Measurements from ENCODE around the gene NEDD4L.

NEDD4L gene

DNA sequence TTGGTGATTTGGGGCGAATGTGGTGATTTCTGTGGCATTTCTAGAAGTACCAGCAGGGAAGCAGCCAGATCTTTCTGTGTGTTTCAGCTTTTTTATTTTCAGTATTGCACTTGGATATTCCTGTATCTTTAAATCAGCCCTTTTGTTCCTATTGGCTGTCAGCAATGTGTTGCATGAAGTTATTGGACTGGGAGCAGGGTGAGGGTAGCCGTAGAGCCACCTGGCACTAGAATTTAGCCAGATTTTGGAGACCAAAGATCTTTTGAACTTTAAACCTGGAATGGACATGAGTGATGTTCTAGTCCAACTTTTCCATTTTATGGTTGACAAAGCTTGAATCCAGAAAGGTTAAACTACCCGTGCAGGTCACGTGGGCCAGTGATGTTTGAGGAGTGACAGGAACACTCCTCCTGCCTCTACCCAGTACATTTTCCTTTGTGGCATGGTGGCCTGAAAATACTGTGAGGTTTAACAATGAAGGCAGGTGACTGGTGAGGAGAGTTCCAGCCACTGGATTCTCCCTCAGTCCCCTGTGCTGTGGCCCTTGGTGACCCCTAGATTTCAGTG is 122.3 kb downstream of the NEDD4L start:
- H4K8ac ChIP-seq (ENCODE audit: low read depth, low read length): no peak overlapping the region
- no peak overlapping the region for H3K14ac ChIP-seq (ENCODE audit: low read length)
- H3K9ac ChIP-seq (ENCODE audit: low read depth, low read length, poor library complexity): no peak overlapping the region
- H2AFZ ChIP-seq (ENCODE audit: low read length): no peak overlapping the region
- no peak overlapping the region for H2BK5ac ChIP-seq (ENCODE audit: low read length)
- no peaks in the 10 kb centered on the region for H3K9me3 ChIP-seq (replicated peaks in 1 of 2; ENCODE audit: control insufficient read depth in 2 of 2, insufficient read depth in 1 of 2, low read depth in 1 of 2, low read length in 2 of 2)
- no peak overlapping the region for H3K4me3 ChIP-seq (ENCODE audit: low read length in 2 of 2)
- no peak overlapping the region for H3K27ac ChIP-seq (replicated peaks; ENCODE audit: low read length)
- H3K4me2 ChIP-seq (ENCODE audit: insufficient read depth, low read length, poor library complexity, severe bottlenecking): no peak overlapping the region
- no peaks in the 10 kb centered on the region for H3K79me1 ChIP-seq (ENCODE audit: low read depth, low read length)
- H2BK12ac ChIP-seq (ENCODE audit: low read length): no peak overlapping the region
- peaks cover 0 to 2% of the 10 kb centered on the region in 2 donors for H3K4me1 ChIP-seq (ENCODE audit: control insufficient read depth in 2 of 2, insufficient read depth in 1 of 2, low read depth in 1 of 2, low read length in 2 of 2)
- H3K36me3 ChIP-seq (replicated peaks in 1 of 2; ENCODE audit: control insufficient read depth in 2 of 2, insufficient read depth in 2 of 2, low read length in 2 of 2): peaks cover 0 to 6% of the 10 kb centered on the region in 2 donors
- H3K23ac ChIP-seq (ENCODE audit: low read depth, low read length, poor library complexity): no peak overlapping the region
- DNase-seq (ENCODE audit: low spot score): no peak
- no peak overlapping the region for H3K18ac ChIP-seq (ENCODE audit: low read length)
- no CpG with 5 or more reads among the region's 4 CpGs for WGBS, 2 donors (ENCODE audit: extremely low coverage in 2 of 2, insufficient read length in 2 of 2, insufficient replicate concordance in 1 of 2)
- H3K4ac ChIP-seq (ENCODE audit: low read length): no peak overlapping the region
- H2AK5ac ChIP-seq (ENCODE audit: low read depth, low read length): no peak overlapping the region
- no peaks in the 10 kb centered on the region for H3K27me3 ChIP-seq (ENCODE audit: control insufficient read depth in 3 of 3, insufficient read depth in 3 of 3, low read depth in 1 of 3, low read length in 3 of 3)
- no peak overlapping the region for H4K91ac ChIP-seq (ENCODE audit: low read depth, low read length, poor library complexity)
- H2BK120ac ChIP-seq (ENCODE audit: low read depth, low read length): no peak overlapping the region
- no peak overlapping the region for H2BK15ac ChIP-seq (ENCODE audit: low read length)

DNA sequence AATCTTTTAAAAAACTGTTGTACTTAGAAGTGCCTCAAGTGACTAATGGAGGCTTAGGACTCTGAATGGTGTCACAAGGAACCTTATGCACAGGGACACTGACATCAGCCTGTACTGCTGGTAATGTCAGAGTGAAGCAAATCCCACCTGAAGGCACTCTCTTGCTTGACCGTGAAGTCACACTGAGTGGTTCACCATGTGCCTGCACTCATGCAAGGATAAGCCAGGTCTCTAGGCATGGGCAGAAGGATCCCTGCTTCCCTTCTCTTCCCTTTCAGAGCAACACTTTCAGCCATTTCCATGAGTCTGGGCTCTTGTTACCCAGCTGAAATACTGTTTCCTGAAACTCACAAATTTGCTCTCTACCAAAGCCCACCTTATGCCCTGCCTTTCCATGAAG is 123.0 kb downstream of the NEDD4L start:
- Histone ChIP-seq H3K23ac (ENCODE audit: low read depth, low read length, poor library complexity) (no peak overlapping the region), H2BK5ac (ENCODE audit: low read length) (no peak overlapping the region), H3K14ac (ENCODE audit: low read length) (no peak overlapping the region), H3K79me1 (ENCODE audit: low read depth, low read length) (no peaks in the 10 kb centered on the region), H3K4me3 (ENCODE audit: low read length in 2 of 2) (no peak overlapping the region), H4K91ac (ENCODE audit: low read depth, low read length, poor library complexity) (no peak overlapping the region), H2AFZ (ENCODE audit: low read length) (no peak overlapping the region), H2AK5ac (ENCODE audit: low read depth, low read length) (no peak overlapping the region), H2BK12ac (ENCODE audit: low read length) (no peak overlapping the region), H2BK15ac (ENCODE audit: low read length) (no peak overlapping the region), H3K27me3 (ENCODE audit: control insufficient read depth in 3 of 3, insufficient read depth in 3 of 3, low read depth in 1 of 3, low read length in 3 of 3) (no peaks in the 10 kb centered on the region), H3K4me2 (ENCODE audit: insufficient read depth, low read length, poor library complexity, severe bottlenecking) (no peak overlapping the region), H3K36me3 (replicated peaks in 1 of 2; ENCODE audit: control insufficient read depth in 2 of 2, insufficient read depth in 2 of 2, low read length in 2 of 2) (peaks cover 0 to 8% of the 10 kb centered on the region in 2 donors), H2BK120ac (ENCODE audit: low read depth, low read length) (no peak overlapping the region), H3K4ac (ENCODE audit: low read length) (no peak overlapping the region), H4K8ac (ENCODE audit: low read depth, low read length) (no peak overlapping the region), H3K9me3 (replicated peaks in 1 of 2; ENCODE audit: control insufficient read depth in 2 of 2, insufficient read depth in 1 of 2, low read depth in 1 of 2, low read length in 2 of 2) (no peaks in the 10 kb centered on the region), H3K18ac (ENCODE audit: low read length) (no peak overlapping the region), H3K4me1 (ENCODE audit: control insufficient read depth in 2 of 2, insufficient read depth in 1 of 2, low read depth in 1 of 2, low read length in 2 of 2) (peaks cover 0 to 2% of the 10 kb centered on the region in 2 donors), H3K9ac (ENCODE audit: low read depth, low read length, poor library complexity) (no peak overlapping the region), H3K27ac (replicated peaks; ENCODE audit: low read length) (no peak overlapping the region)
- no peak for DNase-seq (ENCODE audit: low spot score)
- no CpG with 5 or more reads among the region's 1 CpG for WGBS, 2 donors (ENCODE audit: extremely low coverage in 2 of 2, insufficient read length in 2 of 2, insufficient replicate concordance in 1 of 2)

DNA sequence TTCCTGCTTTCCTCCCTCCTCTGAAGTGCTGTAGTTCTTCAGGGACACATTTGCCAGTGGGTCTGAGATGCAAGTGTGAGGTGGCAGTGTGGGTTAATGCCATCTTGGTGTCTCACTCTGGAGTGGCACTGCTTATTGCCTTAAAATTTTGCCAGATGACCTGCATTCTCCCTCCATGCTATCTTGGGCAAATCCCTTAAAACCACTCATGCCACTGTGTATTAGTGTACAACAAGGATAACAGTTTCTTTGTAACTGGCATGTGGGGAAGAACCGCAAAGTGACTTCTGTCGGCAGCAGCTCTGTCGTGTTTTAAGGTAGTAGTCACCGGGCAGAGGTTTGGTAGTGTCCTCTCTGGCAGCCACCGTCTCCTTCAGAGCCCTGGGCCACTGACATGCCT is 124.2 kb downstream of the NEDD4L start:
- no peak overlapping the region for H2AFZ ChIP-seq (ENCODE audit: low read length)
- no peak overlapping the region for H3K4ac ChIP-seq (ENCODE audit: low read length)
- H3K27me3 ChIP-seq (ENCODE audit: control insufficient read depth in 3 of 3, insufficient read depth in 3 of 3, low read depth in 1 of 3, low read length in 3 of 3): no peaks in the 10 kb centered on the region
- H2BK12ac ChIP-seq (ENCODE audit: low read length): no peak overlapping the region
- H2BK5ac ChIP-seq (ENCODE audit: low read length): peak overlapping the region; percentile 19
- H4K8ac ChIP-seq (ENCODE audit: low read depth, low read length): no peak overlapping the region
- no peaks in the 10 kb centered on the region for H3K9me3 ChIP-seq (replicated peaks in 1 of 2; ENCODE audit: control insufficient read depth in 2 of 2, insufficient read depth in 1 of 2, low read depth in 1 of 2, low read length in 2 of 2)
- no peak overlapping the region for H3K23ac ChIP-seq (ENCODE audit: low read depth, low read length, poor library complexity)
- no peaks in the 10 kb centered on the region for H3K79me1 ChIP-seq (ENCODE audit: low read depth, low read length)
- H4K91ac ChIP-seq (ENCODE audit: low read depth, low read length, poor library complexity): no peak overlapping the region
- no peak for DNase-seq (ENCODE audit: low spot score)
- no CpG with 5 or more reads among the region's 5 CpGs for whole genome bisulfite sequencing, 2 donors (ENCODE audit: extremely low coverage in 2 of 2, insufficient read length in 2 of 2, insufficient replicate concordance in 1 of 2)
- no peak overlapping the region for H2BK120ac ChIP-seq (ENCODE audit: low read depth, low read length)
- no peak overlapping the region for H3K27ac ChIP-seq (replicated peaks; ENCODE audit: low read length)
- no peak overlapping the region for H3K4me3 ChIP-seq (ENCODE audit: low read length in 2 of 2)
- no peak overlapping the region for H3K14ac ChIP-seq (ENCODE audit: low read length)
- no peak overlapping the region for H2BK15ac ChIP-seq (ENCODE audit: low read length)
- H3K18ac ChIP-seq (ENCODE audit: low read length): no peak overlapping the region
- no peak overlapping the region for H3K4me2 ChIP-seq (ENCODE audit: insufficient read depth, low read length, poor library complexity, severe bottlenecking)
- no peak overlapping the region for H3K9ac ChIP-seq (ENCODE audit: low read depth, low read length, poor library complexity)
- H3K4me1 ChIP-seq (ENCODE audit: control insufficient read depth in 2 of 2, insufficient read depth in 1 of 2, low read depth in 1 of 2, low read length in 2 of 2): peaks cover 0 to 2% of the 10 kb centered on the region in 2 donors
- H2AK5ac ChIP-seq (ENCODE audit: low read depth, low read length): no peak overlapping the region
- peaks cover 0 to 6% of the 10 kb centered on the region in 2 donors for H3K36me3 ChIP-seq (replicated peaks in 1 of 2; ENCODE audit: control insufficient read depth in 2 of 2, insufficient read depth in 2 of 2, low read length in 2 of 2)

DNA sequence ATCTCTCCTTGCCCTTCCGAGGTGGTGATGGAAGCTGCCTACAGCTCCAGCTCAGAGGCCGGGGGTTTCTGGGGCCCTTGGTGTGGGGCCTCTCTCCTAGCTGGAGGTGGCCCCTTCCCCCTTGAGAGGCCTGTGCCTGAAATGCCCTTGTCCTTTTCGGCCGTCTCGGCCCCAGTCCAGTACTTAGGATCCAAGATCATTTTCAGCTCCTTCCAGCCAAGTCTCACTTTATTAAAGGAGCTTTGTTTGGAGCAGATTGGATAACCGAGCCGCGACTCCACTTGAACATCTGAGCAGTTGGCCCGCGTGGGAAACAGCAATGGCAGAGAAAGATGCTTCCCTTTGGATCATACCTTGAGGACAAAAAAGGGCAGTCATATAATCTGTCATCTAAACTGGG is 125.0 kb downstream of the NEDD4L start:
- H3K27me3 ChIP-seq (ENCODE audit: control insufficient read depth in 3 of 3, insufficient read depth in 3 of 3, low read depth in 1 of 3, low read length in 3 of 3): no peaks in the 10 kb centered on the region
- no peak overlapping the region for H3K4ac ChIP-seq (ENCODE audit: low read length)
- no peaks in the 10 kb centered on the region for H3K79me1 ChIP-seq (ENCODE audit: low read depth, low read length)
- H3K4me1 ChIP-seq (ENCODE audit: control insufficient read depth in 2 of 2, insufficient read depth in 1 of 2, low read depth in 1 of 2, low read length in 2 of 2): peaks cover 0 to 3% of the 10 kb centered on the region in 2 donors
- no peak overlapping the region for H4K91ac ChIP-seq (ENCODE audit: low read depth, low read length, poor library complexity)
- H2BK120ac ChIP-seq (ENCODE audit: low read depth, low read length): no peak overlapping the region
- H2AFZ ChIP-seq (ENCODE audit: low read length): no peak overlapping the region
- H3K14ac ChIP-seq (ENCODE audit: low read length): peak overlapping the region; percentile 82
- no peaks in the 10 kb centered on the region for H3K9me3 ChIP-seq (replicated peaks in 1 of 2; ENCODE audit: control insufficient read depth in 2 of 2, insufficient read depth in 1 of 2, low read depth in 1 of 2, low read length in 2 of 2)
- H3K36me3 ChIP-seq (replicated peaks in 1 of 2; ENCODE audit: control insufficient read depth in 2 of 2, insufficient read depth in 2 of 2, low read length in 2 of 2): peaks cover 0 to 6% of the 10 kb centered on the region in 2 donors
- no peak overlapping the region for H3K4me3 ChIP-seq (ENCODE audit: low read length in 2 of 2)
- no peak overlapping the region for H2BK12ac ChIP-seq (ENCODE audit: low read length)
- H3K27ac ChIP-seq (replicated peaks; ENCODE audit: low read length): no peak overlapping the region
- no peak overlapping the region for H3K9ac ChIP-seq (ENCODE audit: low read depth, low read length, poor library complexity)
- peak overlapping the region; percentile 38 for H3K18ac ChIP-seq (ENCODE audit: low read length)
- no peak overlapping the region for H3K23ac ChIP-seq (ENCODE audit: low read depth, low read length, poor library complexity)
- no peak overlapping the region for H2BK15ac ChIP-seq (ENCODE audit: low read length)
- no peak overlapping the region for H2AK5ac ChIP-seq (ENCODE audit: low read depth, low read length)
- no peak overlapping the region for H3K4me2 ChIP-seq (ENCODE audit: insufficient read depth, low read length, poor library complexity, severe bottlenecking)
- H4K8ac ChIP-seq (ENCODE audit: low read depth, low read length): no peak overlapping the region
- DNase-seq (ENCODE audit: low spot score): no peak
- H2BK5ac ChIP-seq (ENCODE audit: low read length): no peak overlapping the region
- no CpG with 5 or more reads among the region's 10 CpGs for WGBS, 2 donors (ENCODE audit: extremely low coverage in 2 of 2, insufficient read length in 2 of 2, insufficient replicate concordance in 1 of 2)

Measured in neuronal stem cell (in vitro differentiated cells).